GM19324 (cell line): ENCODE data around the gene DIPK1B.

Experiments used
- ATAC-seq: cut with Tn5 transposase; IDR thresholded peaks from one replicate; pipeline ENCODE4 v1.9.1; 2021; ENCODE audit warnings: mild to moderate bottlenecking, moderate library complexity; ENCODE audit not compliant: unreplicated experiment, low FRiP score

Gene DIPK1B

GRCh38 chr9:136685790-136686533, 26.4 kb upstream of the DIPK1B start:
- ATAC-seq = no peak

- ATAC-seq = no peak
Observed at GRCh38 chr9:136686534-136686793, 25.9 kb upstream of the DIPK1B start.

GRCh38 chr9:136686794-136687711, 25.3 kb upstream of the DIPK1B start, which contains the start of gene AGPAT2:
Gene AGPAT2 (minus strand): TSS chr9:136687457. CDS start chr9:136687357, 100 bp downstream.
- peak; percentile 64 for ATAC-seq

- no peak for ATAC-seq
Observed at GRCh38 chr9:136687721-136688223, 24.6 kb upstream of the DIPK1B start.

- ATAC-seq = no peak
Observed at GRCh38 chr9:136688274-136689107, 23.9 kb upstream of the DIPK1B start.

GRCh38 chr9:136689108-136689460, 23.3 kb upstream of the DIPK1B start:
- ATAC-seq = no peak

- no peak for ATAC-seq
Observed at GRCh38 chr9:136690104-136690805, 22.1 kb upstream of the DIPK1B start.

GRCh38 chr9:136690806-136691261, 21.5 kb upstream of the DIPK1B start:
- no peak for ATAC-seq

- no peak for ATAC-seq
Observed at GRCh38 chr9:136691316-136692184, 20.8 kb upstream of the DIPK1B start.

GRCh38 chr9:136692185-136693134, 19.9 kb upstream of the DIPK1B start:
- no peak for ATAC-seq

GRCh38 chr9:136693135-136693489, 19.3 kb upstream of the DIPK1B start:
- no peak for ATAC-seq

GRCh38 chr9:136693490-136694162, 18.7 kb upstream of the DIPK1B start:
- no peak for ATAC-seq

- ATAC-seq = no peak
Observed at GRCh38 chr9:136694163-136694871, 18.1 kb upstream of the DIPK1B start.

GRCh38 chr9:136694872-136695247, 17.5 kb upstream of the DIPK1B start:
- no peak for ATAC-seq

GRCh38 chr9:136695435-136695895, 16.9 kb upstream of the DIPK1B start:
- no peak for ATAC-seq

- no peak for ATAC-seq
Observed at GRCh38 chr9:136695955-136696354, 16.4 kb upstream of the DIPK1B start.

- no peak for ATAC-seq
Observed at GRCh38 chr9:136696502-136696901, 15.9 kb upstream of the DIPK1B start.
